Lung microvascular endothelial cell (primary cell): ENCODE measurements around the gene TENT4A. TPM values are rescaled to one million over a fixed set of nuclear protein-coding genes. Genes with fewer than 3 reads are reported as not detected.

Source experiments
- DNase-seq, 2 donors: peaks; one replicate each; pipeline versions ENCODE4 v3.0.0 to v3.0.0-alpha.2; 2010; ENCODE audit warnings: low read depth in 2 of 2
- total RNA-seq: library from RNA; depleted of rRNA; stranded (reverse); fragments of >200 nt; gene quantifications from 2 replicates; pipeline ENCODE4 v1.2.1, GENCODE V29; 2014

TENT4A gene
- total RNA-seq, 1 donor from 2014 or later = 8.1 TPM

GRCh38 chr5:6717247-6717646 is 4.0 kb downstream of the TENT4A start:
- no peak for DNase-seq

GRCh38 chr5:6717687-6718086 is 4.5 kb downstream of the TENT4A start:
- no peak for DNase-seq

- no peak for DNase-seq
These were observed 5.0 kb downstream of the TENT4A start for GRCh38 chr5:6718161-6718681.

GRCh38 chr5:6718718-6719117 is 5.5 kb downstream of the TENT4A start:
- DNase-seq = no peak

GRCh38 chr5:6719417-6719816 is 6.2 kb downstream of the TENT4A start:
- no peak for DNase-seq

GRCh38 chr5:6719896-6720560 is 6.8 kb downstream of the TENT4A start:
- DNase-seq = no peak

GRCh38 chr5:6720561-6720921 is 7.3 kb downstream of the TENT4A start:
- no peak for DNase-seq

- DNase-seq = peak in 1 of 2 donors; percentile 35
These were observed 8.2 kb downstream of the TENT4A start for GRCh38 chr5:6721442-6721841.

- peak in 1 of 2 donors; percentile 40 for DNase-seq
These were observed 8.8 kb downstream of the TENT4A start for GRCh38 chr5:6722015-6722414.

- no peak for DNase-seq
These were observed 10.0 kb downstream of the TENT4A start for GRCh38 chr5:6723122-6723815.

GRCh38 chr5:6723816-6724300 is 10.6 kb downstream of the TENT4A start:
- DNase-seq = no peak

- DNase-seq = no peak
These were observed 11.2 kb downstream of the TENT4A start for GRCh38 chr5:6724321-6724929.

GRCh38 chr5:6725421-6725820 is 12.2 kb downstream of the TENT4A start:
- DNase-seq = no peak

- no peak for DNase-seq
These were observed 12.8 kb downstream of the TENT4A start for GRCh38 chr5:6726006-6726405.

- no peak for DNase-seq
These were observed 14.0 kb downstream of the TENT4A start for GRCh38 chr5:6727231-6727630.

- no peak for DNase-seq
These were observed 15.0 kb downstream of the TENT4A start for GRCh38 chr5:6728011-6728794.

GRCh38 chr5:6728795-6729183 is 15.6 kb downstream of the TENT4A start:
- DNase-seq = no peak

GRCh38 chr5:6729386-6730310 is 16.4 kb downstream of the TENT4A start:
- no peak for DNase-seq

- no peak for DNase-seq
These were observed 17.2 kb downstream of the TENT4A start for GRCh38 chr5:6730407-6730806.

- DNase-seq = no peak
These were observed 17.6 kb downstream of the TENT4A start for GRCh38 chr5:6730807-6731206.
